Immature natural killer cell (primary cell): Measurements from ENCODE around the gene VPS50. TPM values are rescaled to one million over a fixed set of nuclear protein-coding genes. Genes with fewer than 3 reads are reported as not detected.
"Not testable (repeated sequence)": the region's sequence is repeated elsewhere in the genome, so short reads cannot be mapped to it uniquely, and the experiment has no call there.

Source experiments
- DNase-seq, 3 donors: peaks; one replicate each; pipeline ENCODE4 v3.0.0; 2022; ENCODE audit warnings: mixed read lengths in 1 of 3
- H3K27ac Mint-ChIP-seq, 6 donors: one replicate each; pipeline ENCODE4 v1.8.0; 2020; ENCODE audit warnings: mixed read lengths in 6 of 6, mild to moderate bottlenecking in 5 of 6, inconsistent platforms in 4 of 6, moderate library complexity in 3 of 6
- H3K27me3 Mint-ChIP-seq, 3 donors: one replicate each; pipeline ENCODE4 v1.8.0; 2020 to 2021; ENCODE audit warnings: low read depth in 3 of 3, mild to moderate bottlenecking in 3 of 3, mixed read lengths in 3 of 3, moderate library complexity in 3 of 3, inconsistent platforms in 1 of 3
- H3K36me3 Mint-ChIP-seq, 3 donors: one replicate each; pipeline ENCODE4 v1.8.0; 2020; ENCODE audit warnings: mixed read lengths in 3 of 3, inconsistent platforms in 2 of 3, mild to moderate bottlenecking in 2 of 3
- H3K4me1 Mint-ChIP-seq, 2 donors: one replicate each; pipeline ENCODE4 v1.8.0; 2020; ENCODE audit warnings: inconsistent platforms in 2 of 2, mild to moderate bottlenecking in 2 of 2, mixed read lengths in 2 of 2, moderate library complexity in 1 of 2
- H3K4me3 Mint-ChIP-seq, 5 donors: one replicate each; pipeline ENCODE4 v1.8.0; 2020; ENCODE audit warnings: mild to moderate bottlenecking in 5 of 5, mixed read lengths in 5 of 5, inconsistent platforms in 3 of 5, moderate library complexity in 3 of 5
- H3K9me3 Mint-ChIP-seq, 6 donors: one replicate each; pipeline ENCODE4 v1.8.0; 2020; ENCODE audit warnings: mild to moderate bottlenecking in 6 of 6, mixed read lengths in 6 of 6, inconsistent platforms in 4 of 6, moderate library complexity in 3 of 6
- polyA plus RNA-seq, 3 donors: library from polyadenylated mRNA; unstranded; fragments of 300-500 nt; fragmentation: Illumina TruSeq; gene quantifications; one replicate each; pipeline ENCODE4 v1.2.3, GENCODE V29; 2021

Gene VPS50
- polyA plus RNA-seq, 3 donors from 2014 or later = 5.0 to 17.5 (median 9.0) TPM

- Mint-ChIP-seq H3K36me3 (peaks cover 36 to 40% (median 38%) of the 10 kb centered on the region in 3 donors), H3K27ac (no peak overlapping the region), H3K4me1 (no peaks in the 10 kb centered on the region), H3K9me3 (no peaks in the 10 kb centered on the region), H3K4me3 (no peak overlapping the region), H3K27me3 (no peaks in the 10 kb centered on the region)
- DNase-seq = no peak
Observed at GRCh38 chr7:93320887-93321286, 88.7 kb downstream of the VPS50 start.

- peaks cover 19 to 29% (median 25%) of the 10 kb centered on the region in 3 donors for H3K36me3 Mint-ChIP-seq
- H3K4me1 Mint-ChIP-seq, H3K4me3 Mint-ChIP-seq, H3K9me3 Mint-ChIP-seq, DNase-seq, H3K27ac Mint-ChIP-seq, H3K27me3 Mint-ChIP-seq: not testable (repeated sequence)
Observed at GRCh38 chr7:93326291-93326690, 94.1 kb downstream of the VPS50 start.

GRCh38 chr7:93327006-93327633 lies 95.0 kb downstream of the VPS50 start:
- Mint-ChIP-seq H3K4me3 (no peak overlapping the region), H3K9me3 (peaks cover 0 to 2% (median 0%) of the 10 kb centered on the region in 6 donors), H3K27me3 (no peaks in the 10 kb centered on the region), H3K4me1 (no peaks in the 10 kb centered on the region), H3K36me3 (peaks cover 11 to 28% (median 17%) of the 10 kb centered on the region in 3 donors), H3K27ac (no peak overlapping the region)
- no peak for DNase-seq

- no peak overlapping the region for H3K27ac Mint-ChIP-seq
- H3K9me3 Mint-ChIP-seq = peaks cover 0 to 2% (median 0%) of the 10 kb centered on the region in 6 donors
- no peak for DNase-seq
- H3K27me3 Mint-ChIP-seq = no peaks in the 10 kb centered on the region
- H3K4me3 Mint-ChIP-seq = no peak overlapping the region
- H3K36me3 Mint-ChIP-seq = peaks cover 7 to 26% (median 23%) of the 10 kb centered on the region in 3 donors
- no peaks in the 10 kb centered on the region for H3K4me1 Mint-ChIP-seq
Observed at GRCh38 chr7:93331706-93332105, 99.5 kb downstream of the VPS50 start.

- H3K4me1 Mint-ChIP-seq = no peaks in the 10 kb centered on the region
- H3K36me3 Mint-ChIP-seq = peaks cover 7 to 26% (median 23%) of the 10 kb centered on the region in 3 donors
- peaks cover 0 to 2% (median 0%) of the 10 kb centered on the region in 6 donors for H3K9me3 Mint-ChIP-seq
- H3K27ac Mint-ChIP-seq = no peak overlapping the region
- H3K4me3 Mint-ChIP-seq = no peak overlapping the region
- DNase-seq = no peak
- H3K27me3 Mint-ChIP-seq = no peaks in the 10 kb centered on the region
Observed at GRCh38 chr7:93332172-93332571, 100.0 kb downstream of the VPS50 start.

GRCh38 chr7:93337052-93337451 lies 104.9 kb downstream of the VPS50 start:
- peaks cover 31 to 52% (median 48%) of the 10 kb centered on the region in 3 donors for H3K36me3 Mint-ChIP-seq
- no peak overlapping the region for H3K4me3 Mint-ChIP-seq
- DNase-seq = no peak
- peaks cover 0 to 4% (median 1%) of the 10 kb centered on the region in 6 donors for H3K9me3 Mint-ChIP-seq
- no peaks in the 10 kb centered on the region for H3K27me3 Mint-ChIP-seq
- H3K27ac Mint-ChIP-seq = no peak overlapping the region
- H3K4me1 Mint-ChIP-seq = no peaks in the 10 kb centered on the region

- H3K36me3 Mint-ChIP-seq = peaks cover 27 to 39% (median 37%) of the 10 kb centered on the region in 3 donors
- H3K27ac Mint-ChIP-seq, H3K9me3 Mint-ChIP-seq, H3K27me3 Mint-ChIP-seq, DNase-seq, H3K4me3 Mint-ChIP-seq, H3K4me1 Mint-ChIP-seq: not testable (repeated sequence)
Observed at GRCh38 chr7:93342178-93342577, 110.0 kb downstream of the VPS50 start.

GRCh38 chr7:93350338-93350737 lies 118.2 kb downstream of the VPS50 start:
- Mint-ChIP-seq H3K27ac (peak overlapping the region in 3 of 6 donors; percentile 13 to 54 (median 32)), H3K4me3 (no peak overlapping the region), H3K4me1 (no peaks in the 10 kb centered on the region), H3K36me3 (peaks cover 5 to 37% (median 16%) of the 10 kb centered on the region in 3 donors), H3K9me3 (no peaks in the 10 kb centered on the region), H3K27me3 (no peaks in the 10 kb centered on the region)
- no peak for DNase-seq

GRCh38 chr7:93352881-93353280 lies 120.7 kb downstream of the VPS50 start:
- H3K36me3 Mint-ChIP-seq = peaks cover 5 to 54% (median 26%) of the 10 kb centered on the region in 3 donors

GRCh38 chr7:93354815-93355214 lies 122.6 kb downstream of the VPS50 start:
- H3K4me1 Mint-ChIP-seq = no peaks in the 10 kb centered on the region
- no peaks in the 10 kb centered on the region for H3K27me3 Mint-ChIP-seq
- H3K27ac Mint-ChIP-seq = no peak overlapping the region
- H3K36me3 Mint-ChIP-seq = peaks cover 6 to 57% (median 27%) of the 10 kb centered on the region in 3 donors
- H3K9me3 Mint-ChIP-seq = no peaks in the 10 kb centered on the region
- DNase-seq = no peak
- H3K4me3 Mint-ChIP-seq = no peak overlapping the region

More at GRCh38 chr7:93352881-93353280, 120.7 kb downstream of the VPS50 start:
- DNase-seq = no peak
- no peaks in the 10 kb centered on the region for H3K9me3 Mint-ChIP-seq
- no peaks in the 10 kb centered on the region for H3K27me3 Mint-ChIP-seq
- no peak overlapping the region for H3K27ac Mint-ChIP-seq
- H3K4me1 Mint-ChIP-seq = no peaks in the 10 kb centered on the region
- H3K4me3 Mint-ChIP-seq = no peak overlapping the region

- no peaks in the 10 kb centered on the region for H3K4me1 Mint-ChIP-seq
- peaks cover 6 to 34% (median 21%) of the 10 kb centered on the region in 3 donors for H3K36me3 Mint-ChIP-seq
- no peak overlapping the region for H3K4me3 Mint-ChIP-seq
- no peak for DNase-seq
- H3K27ac Mint-ChIP-seq = no peak overlapping the region
- peaks cover 0 to 1% (median 0%) of the 10 kb centered on the region in 3 donors for H3K27me3 Mint-ChIP-seq
- H3K9me3 Mint-ChIP-seq = peaks cover 0 to 4% (median 0%) of the 10 kb centered on the region in 6 donors
Observed at GRCh38 chr7:93359520-93360198, 127.5 kb downstream of the VPS50 start.

GRCh38 chr7:93361853-93362252 lies 129.7 kb downstream of the VPS50 start:
- peaks cover 6 to 22% (median 19%) of the 10 kb centered on the region in 3 donors for H3K36me3 Mint-ChIP-seq
- peaks cover 0 to 2% (median 1%) of the 10 kb centered on the region in 3 donors for H3K27me3 Mint-ChIP-seq
- peaks cover 0 to 4% (median 0%) of the 10 kb centered on the region in 6 donors for H3K9me3 Mint-ChIP-seq
- H3K4me1 Mint-ChIP-seq = no peaks in the 10 kb centered on the region
- no peak overlapping the region for H3K4me3 Mint-ChIP-seq
- H3K27ac Mint-ChIP-seq = no peak overlapping the region
- DNase-seq = no peak

- no peak overlapping the region for H3K4me3 Mint-ChIP-seq
- no peak overlapping the region for H3K27ac Mint-ChIP-seq
- no peak for DNase-seq
- no peaks in the 10 kb centered on the region for H3K4me1 Mint-ChIP-seq
- peaks cover 0 to 12% (median 6%) of the 10 kb centered on the region in 6 donors for H3K9me3 Mint-ChIP-seq
- H3K36me3 Mint-ChIP-seq = peaks cover 0 to 2% (median under 1%) of the 10 kb centered on the region in 3 donors
- peaks cover 0 to 2% (median 1%) of the 10 kb centered on the region in 3 donors for H3K27me3 Mint-ChIP-seq
Observed at GRCh38 chr7:93364806-93365205, 132.6 kb downstream of the VPS50 start.

GRCh38 chr7:93365341-93365740 lies 133.2 kb downstream of the VPS50 start:
- Mint-ChIP-seq H3K4me1 (no peaks in the 10 kb centered on the region), H3K9me3 (peaks cover 0 to 12% (median 6%) of the 10 kb centered on the region in 6 donors), H3K27ac (no peak overlapping the region), H3K36me3 (no peaks in the 10 kb centered on the region), H3K27me3 (peaks cover 0 to 2% (median 1%) of the 10 kb centered on the region in 3 donors), H3K4me3 (no peak overlapping the region)
- no peak for DNase-seq
